Measurements from ENCODE around the gene TSSK6.

DNA sequence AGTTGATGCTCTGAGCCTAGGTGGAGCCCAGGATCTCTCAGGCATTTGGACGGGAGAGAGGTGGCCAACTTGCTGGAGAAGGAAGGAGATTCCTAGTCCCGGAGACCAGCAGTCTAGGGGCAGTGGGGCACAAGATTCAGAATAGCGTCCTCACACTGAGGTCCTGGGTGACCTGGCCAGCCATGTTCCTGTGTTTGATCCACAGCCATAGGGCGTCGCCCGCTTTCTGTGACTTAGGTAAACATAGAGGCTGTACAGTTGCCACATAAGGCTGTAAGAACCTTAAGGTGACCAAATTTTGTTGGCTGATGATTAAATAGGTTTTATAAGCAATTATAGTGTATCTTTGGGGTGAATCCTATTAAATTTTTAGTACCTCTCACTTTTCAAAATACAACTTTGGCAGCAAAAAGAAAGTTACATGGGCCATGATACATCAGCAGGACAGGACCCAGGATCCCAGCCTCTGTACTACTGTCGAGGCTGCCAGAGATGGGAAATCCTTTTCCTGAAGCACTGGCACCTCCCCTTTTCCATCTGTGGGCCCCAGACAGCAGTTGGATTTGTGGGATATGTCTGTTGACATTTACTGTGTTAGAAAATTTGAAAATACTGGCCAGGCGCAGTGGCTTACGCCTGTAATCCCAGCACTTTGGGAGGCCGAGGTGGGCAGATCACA, 37.5 kb downstream of the TSSK6 start:
- TF ChIP-seq, protein P1, sequence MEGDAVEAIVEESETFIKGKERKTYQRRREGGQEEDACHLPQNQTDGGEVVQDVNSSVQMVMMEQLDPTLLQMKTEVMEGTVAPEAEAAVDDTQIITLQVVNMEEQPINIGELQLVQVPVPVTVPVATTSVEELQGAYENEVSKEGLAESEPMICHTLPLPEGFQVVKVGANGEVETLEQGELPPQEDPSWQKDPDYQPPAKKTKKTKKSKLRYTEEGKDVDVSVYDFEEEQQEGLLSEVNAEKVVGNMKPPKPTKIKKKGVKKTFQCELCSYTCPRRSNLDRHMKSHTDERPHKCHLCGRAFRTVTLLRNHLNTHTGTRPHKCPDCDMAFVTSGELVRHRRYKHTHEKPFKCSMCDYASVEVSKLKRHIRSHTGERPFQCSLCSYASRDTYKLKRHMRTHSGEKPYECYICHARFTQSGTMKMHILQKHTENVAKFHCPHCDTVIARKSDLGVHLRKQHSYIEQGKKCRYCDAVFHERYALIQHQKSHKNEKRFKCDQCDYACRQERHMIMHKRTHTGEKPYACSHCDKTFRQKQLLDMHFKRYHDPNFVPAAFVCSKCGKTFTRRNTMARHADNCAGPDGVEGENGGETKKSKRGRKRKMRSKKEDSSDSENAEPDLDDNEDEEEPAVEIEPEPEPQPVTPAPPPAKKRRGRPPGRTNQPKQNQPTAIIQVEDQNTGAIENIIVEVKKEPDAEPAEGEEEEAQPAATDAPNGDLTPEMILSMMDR (IDR thresholded peaks at IDR 0.05; ENCODE audit: low read depth, low read length, missing input control) = no peak
- TF ChIP-seq EGR1 (IDR thresholded peaks at IDR 0.05; ENCODE audit: low read depth in 2 of 2) (no peak), YY1 (IDR thresholded peaks at IDR 0.05) (peak; percentile 37), GABPA (IDR thresholded peaks at IDR 0.05 in 1 of 2, conservative IDR thresholded peaks at IDR 0.05 in 1 of 2) (no peak), TAF1 (conservative IDR thresholded peaks at IDR 0.05) (no peak), RAD21 (IDR thresholded peaks at IDR 0.05) (no peak), SP1 (IDR thresholded peaks at IDR 0.05) (no peak), FOXA2 (IDR thresholded peaks at IDR 0.05) (no peak)
- TF ChIP-seq, protein P2, sequence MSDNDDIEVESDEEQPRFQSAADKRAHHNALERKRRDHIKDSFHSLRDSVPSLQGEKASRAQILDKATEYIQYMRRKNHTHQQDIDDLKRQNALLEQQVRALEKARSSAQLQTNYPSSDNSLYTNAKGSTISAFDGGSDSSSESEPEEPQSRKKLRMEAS (IDR thresholded peaks at IDR 0.05) = no peak
- TF ChIP-seq, protein P3, sequence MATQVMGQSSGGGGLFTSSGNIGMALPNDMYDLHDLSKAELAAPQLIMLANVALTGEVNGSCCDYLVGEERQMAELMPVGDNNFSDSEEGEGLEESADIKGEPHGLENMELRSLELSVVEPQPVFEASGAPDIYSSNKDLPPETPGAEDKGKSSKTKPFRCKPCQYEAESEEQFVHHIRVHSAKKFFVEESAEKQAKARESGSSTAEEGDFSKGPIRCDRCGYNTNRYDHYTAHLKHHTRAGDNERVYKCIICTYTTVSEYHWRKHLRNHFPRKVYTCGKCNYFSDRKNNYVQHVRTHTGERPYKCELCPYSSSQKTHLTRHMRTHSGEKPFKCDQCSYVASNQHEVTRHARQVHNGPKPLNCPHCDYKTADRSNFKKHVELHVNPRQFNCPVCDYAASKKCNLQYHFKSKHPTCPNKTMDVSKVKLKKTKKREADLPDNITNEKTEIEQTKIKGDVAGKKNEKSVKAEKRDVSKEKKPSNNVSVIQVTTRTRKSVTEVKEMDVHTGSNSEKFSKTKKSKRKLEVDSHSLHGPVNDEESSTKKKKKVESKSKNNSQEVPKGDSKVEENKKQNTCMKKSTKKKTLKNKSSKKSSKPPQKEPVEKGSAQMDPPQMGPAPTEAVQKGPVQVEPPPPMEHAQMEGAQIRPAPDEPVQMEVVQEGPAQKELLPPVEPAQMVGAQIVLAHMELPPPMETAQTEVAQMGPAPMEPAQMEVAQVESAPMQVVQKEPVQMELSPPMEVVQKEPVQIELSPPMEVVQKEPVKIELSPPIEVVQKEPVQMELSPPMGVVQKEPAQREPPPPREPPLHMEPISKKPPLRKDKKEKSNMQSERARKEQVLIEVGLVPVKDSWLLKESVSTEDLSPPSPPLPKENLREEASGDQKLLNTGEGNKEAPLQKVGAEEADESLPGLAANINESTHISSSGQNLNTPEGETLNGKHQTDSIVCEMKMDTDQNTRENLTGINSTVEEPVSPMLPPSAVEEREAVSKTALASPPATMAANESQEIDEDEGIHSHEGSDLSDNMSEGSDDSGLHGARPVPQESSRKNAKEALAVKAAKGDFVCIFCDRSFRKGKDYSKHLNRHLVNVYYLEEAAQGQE (IDR thresholded peaks at IDR 0.05) = no peak
- TF ChIP-seq, protein P4, sequence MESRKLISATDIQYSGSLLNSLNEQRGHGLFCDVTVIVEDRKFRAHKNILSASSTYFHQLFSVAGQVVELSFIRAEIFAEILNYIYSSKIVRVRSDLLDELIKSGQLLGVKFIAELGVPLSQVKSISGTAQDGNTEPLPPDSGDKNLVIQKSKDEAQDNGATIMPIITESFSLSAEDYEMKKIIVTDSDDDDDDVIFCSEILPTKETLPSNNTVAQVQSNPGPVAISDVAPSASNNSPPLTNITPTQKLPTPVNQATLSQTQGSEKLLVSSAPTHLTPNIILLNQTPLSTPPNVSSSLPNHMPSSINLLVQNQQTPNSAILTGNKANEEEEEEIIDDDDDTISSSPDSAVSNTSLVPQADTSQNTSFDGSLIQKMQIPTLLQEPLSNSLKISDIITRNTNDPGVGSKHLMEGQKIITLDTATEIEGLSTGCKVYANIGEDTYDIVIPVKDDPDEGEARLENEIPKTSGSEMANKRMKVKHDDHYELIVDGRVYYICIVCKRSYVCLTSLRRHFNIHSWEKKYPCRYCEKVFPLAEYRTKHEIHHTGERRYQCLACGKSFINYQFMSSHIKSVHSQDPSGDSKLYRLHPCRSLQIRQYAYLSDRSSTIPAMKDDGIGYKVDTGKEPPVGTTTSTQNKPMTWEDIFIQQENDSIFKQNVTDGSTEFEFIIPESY (IDR thresholded peaks at IDR 0.05) = no peak

Data from liver (tissue), 3 donors.